Naive thymus-derived CD8-positive, alpha-beta T cell (primary cell): ENCODE measurements around the gene CNOT4. TPM values are rescaled to one million over a fixed set of nuclear protein-coding genes. Genes with fewer than 3 reads are reported as not detected.
A peak's percentile ranks its signal among the peaks of the same experiment; 100 is the strongest.
"Not testable (repeated sequence)": the region's sequence is repeated elsewhere in the genome, so short reads cannot be mapped to it uniquely, and the experiment has no call there.

Source experiments
- ATAC-seq, 2 donors: fragments of 150-1000 bp; cut with Tn5 transposase in 1 of 2; sonication (Bioruptor Pico), chemical (Tn5 transposase) in 1 of 2; 1 replicate in 1 of 2; 2 replicates in 1 of 2; pipeline ENCODE4 v1.10.0; 2021; ENCODE audit warnings: mild to moderate bottlenecking in 2 of 2, moderate library complexity in 2 of 2
- POLR2A ChIA-PET: fragments of 350-600 bp; sonication (Branson Sonifier 250); formaldehyde crosslinking; loops from one replicate; lab custom pipeline; 2021; ENCODE audit warnings: antibody characterized with exemption; lab: Charles Lee
- DNase-seq, 10 donors: peaks; one replicate each; pipeline versions ENCODE4 v3.0.0 to v3.0.0-alpha.2; 2020 to 2022
- H3K27ac Mint-ChIP-seq, 10 donors: one replicate each; pipeline ENCODE4 v1.8.0; 2020 to 2022; ENCODE audit warnings: mild to moderate bottlenecking in 10 of 10, mixed read lengths in 10 of 10, moderate library complexity in 4 of 10, inconsistent platforms in 1 of 10
- H3K27me3 Mint-ChIP-seq, 5 donors: one replicate each; pipeline ENCODE4 v1.8.0; 2021 to 2022; ENCODE audit warnings: mixed read lengths in 5 of 5
- H3K36me3 Mint-ChIP-seq, 3 donors: one replicate each; pipeline ENCODE4 v1.8.0; 2020 to 2022; ENCODE audit warnings: mixed read lengths in 3 of 3, mild to moderate bottlenecking in 2 of 3, inconsistent platforms in 1 of 3
- H3K4me1 Mint-ChIP-seq, 4 donors: one replicate each; pipeline ENCODE4 v1.8.0; 2021 to 2022; ENCODE audit warnings: mixed read lengths in 4 of 4
- H3K4me3 Mint-ChIP-seq, 10 donors: one replicate each; pipeline ENCODE4 v1.8.0; 2020 to 2022; ENCODE audit warnings: mild to moderate bottlenecking in 10 of 10, mixed read lengths in 10 of 10, moderate library complexity in 6 of 10, inconsistent platforms in 1 of 10
- H3K9me3 Mint-ChIP-seq, 9 donors: one replicate each; pipeline ENCODE4 v1.8.0; 2020 to 2022; ENCODE audit warnings: mixed read lengths in 9 of 9, mild to moderate bottlenecking in 3 of 9, inconsistent platforms in 1 of 9, moderate library complexity in 1 of 9
- polyA plus RNA-seq, 3 donors: library from polyadenylated mRNA; unstranded; fragments of 300-500 nt; fragmentation: Illumina TruSeq; gene quantifications; one replicate each; pipeline ENCODE4 v1.2.3, GENCODE V29; 2021
- total RNA-seq, 8 experiments: library from RNA in 2 of 8; stranded (reverse) in 2 of 8; gene quantifications; one replicate each; pipeline ENCODE4 v1.2.3 and lab custom pipeline; 2021 to 2026

The CNOT4 gene
- total and polyA plus RNA-seq, 5 experiments from 2014 or later = 11.9 to 42.2 (median 19.6) TPM

- no peak overlapping the region for H3K27ac Mint-ChIP-seq
- no peaks in the 10 kb centered on the region for H3K27me3 Mint-ChIP-seq
- peaks cover 0 to 16% (median 5%) of the 10 kb centered on the region in 4 donors for H3K4me1 Mint-ChIP-seq
- H3K36me3 Mint-ChIP-seq = peaks cover 16 to 31% (median 25%) of the 10 kb centered on the region in 3 donors
- H3K4me3 Mint-ChIP-seq = no peak overlapping the region
- DNase-seq = no peak
- POLR2A ChIA-PET = no interaction called here
- peaks cover 0 to 19% (median 0%) of the 10 kb centered on the region in 9 donors for H3K9me3 Mint-ChIP-seq
- ATAC-seq = no peak
Observed at GRCh38 chr7:135366843-135367508, 142.9 kb downstream of the CNOT4 start.

GRCh38 chr7:135365721-135366120 lies 144.2 kb downstream of the CNOT4 start:
- Mint-ChIP-seq H3K36me3 (peaks cover 16 to 33% (median 29%) of the 10 kb centered on the region in 3 donors), H3K27ac (peak overlapping the region in 1 of 10 donors; percentile 71)

GRCh38 chr7:135364206-135364605 lies 145.7 kb downstream of the CNOT4 start:
- no peak for ATAC-seq
- DNase-seq = no peak
- POLR2A ChIA-PET = no interaction called here
- Mint-ChIP-seq H3K4me1 (peaks cover 0 to 3% (median 0%) of the 10 kb centered on the region in 4 donors), H3K4me3 (no peak overlapping the region), H3K36me3 (peaks cover 16 to 31% (median 25%) of the 10 kb centered on the region in 3 donors), H3K9me3 (peaks cover 0 to 19% (median 0%) of the 10 kb centered on the region in 9 donors), H3K27me3 (no peaks in the 10 kb centered on the region), H3K27ac (no peak overlapping the region)

More at GRCh38 chr7:135365721-135366120, 144.2 kb downstream of the CNOT4 start:
- no peak for DNase-seq
- Mint-ChIP-seq H3K4me3 (no peak overlapping the region), H3K4me1 (peaks cover 0 to 10% (median 5%) of the 10 kb centered on the region in 4 donors), H3K27me3 (no peaks in the 10 kb centered on the region), H3K9me3 (peaks cover 0 to 19% (median 0%) of the 10 kb centered on the region in 9 donors)
- POLR2A ChIA-PET = no interaction called here
- ATAC-seq = no peak

- peaks cover 0 to 3% (median 0%) of the 10 kb centered on the region in 4 donors for H3K4me1 Mint-ChIP-seq
- peaks cover 16 to 31% (median 25%) of the 10 kb centered on the region in 3 donors for H3K36me3 Mint-ChIP-seq
- POLR2A ChIA-PET = no interaction called here
- DNase-seq (no peak), ATAC-seq (no peak)
- H3K27ac Mint-ChIP-seq = no peak overlapping the region
- no peaks in the 10 kb centered on the region for H3K27me3 Mint-ChIP-seq
- H3K4me3 Mint-ChIP-seq = no peak overlapping the region
- H3K9me3 Mint-ChIP-seq = peaks cover 0 to 19% (median 0%) of the 10 kb centered on the region in 9 donors
Observed at GRCh38 chr7:135362871-135363270, 147.0 kb downstream of the CNOT4 start.

GRCh38 chr7:135361788-135362187 lies 148.1 kb downstream of the CNOT4 start:
- Mint-ChIP-seq H3K27me3 (no peaks in the 10 kb centered on the region), H3K27ac (no peak overlapping the region), H3K4me3 (no peak overlapping the region), H3K9me3 (peaks cover 0 to 19% (median 0%) of the 10 kb centered on the region in 9 donors), H3K36me3 (peaks cover 16 to 31% (median 25%) of the 10 kb centered on the region in 3 donors), H3K4me1 (peaks cover 0 to 3% (median 0%) of the 10 kb centered on the region in 4 donors)
- no peak for ATAC-seq
- POLR2A ChIA-PET = interaction anchor here (0.5 kb wide), 1 partner anchor 473 kb away, joined by 10 read pairs; no protein-coding TSS in a partner anchor
- DNase-seq = no peak

- POLR2A ChIA-PET = no interaction called here
- no peak for DNase-seq
- Mint-ChIP-seq H3K4me3 (no peak overlapping the region), H3K27me3 (peaks cover 0 to 4% (median 0%) of the 10 kb centered on the region in 5 donors), H3K36me3 (peaks cover 16 to 29% (median 25%) of the 10 kb centered on the region in 3 donors), H3K4me1 (peaks cover 0 to 1% (median 0%) of the 10 kb centered on the region in 4 donors), H3K9me3 (peaks cover 0 to 19% (median 0%) of the 10 kb centered on the region in 9 donors), H3K27ac (peak overlapping the region in 1 of 10 donors; percentile 1)
- no peak for ATAC-seq
Observed at GRCh38 chr7:135359615-135360014, 150.3 kb downstream of the CNOT4 start.

GRCh38 chr7:135355377-135356048 lies 154.4 kb downstream of the CNOT4 start:
- Mint-ChIP-seq H3K36me3 (no peaks in the 10 kb centered on the region), H3K27ac (no peak overlapping the region), H3K4me1 (no peaks in the 10 kb centered on the region), H3K27me3 (peaks cover 0 to 4% (median 0%) of the 10 kb centered on the region in 5 donors), H3K9me3 (no peaks in the 10 kb centered on the region), H3K4me3 (no peak overlapping the region)
- POLR2A ChIA-PET = no interaction called here
- DNase-seq (no peak), ATAC-seq (no peak)

- DNase-seq = no peak
- no peaks in the 10 kb centered on the region for H3K4me1 Mint-ChIP-seq
- H3K9me3 Mint-ChIP-seq = no peaks in the 10 kb centered on the region
- H3K36me3 Mint-ChIP-seq = peaks cover 0 to 4% (median 4%) of the 10 kb centered on the region in 3 donors
- no peak overlapping the region for H3K4me3 Mint-ChIP-seq
- H3K27me3 Mint-ChIP-seq = peaks cover 0 to 4% (median 0%) of the 10 kb centered on the region in 5 donors
- ATAC-seq = no peak
- POLR2A ChIA-PET = no interaction called here
- no peak overlapping the region for H3K27ac Mint-ChIP-seq
Observed at GRCh38 chr7:135353832-135354231, 156.1 kb downstream of the CNOT4 start.

GRCh38 chr7:135352285-135352684 lies 157.6 kb downstream of the CNOT4 start:
- ATAC-seq (no peak), DNase-seq (no peak)
- Mint-ChIP-seq H3K36me3 (peaks cover 0 to 4% (median 4%) of the 10 kb centered on the region in 3 donors), H3K4me1 (no peaks in the 10 kb centered on the region), H3K27me3 (peaks cover 0 to 4% (median 0%) of the 10 kb centered on the region in 5 donors), H3K4me3 (no peak overlapping the region), H3K27ac (no peak overlapping the region), H3K9me3 (no peaks in the 10 kb centered on the region)
- POLR2A ChIA-PET = no interaction called here

GRCh38 chr7:135351070-135351469 lies 158.8 kb downstream of the CNOT4 start:
- H3K27ac Mint-ChIP-seq, POLR2A ChIA-PET, H3K27me3 Mint-ChIP-seq, DNase-seq, H3K9me3 Mint-ChIP-seq, H3K4me3 Mint-ChIP-seq, H3K4me1 Mint-ChIP-seq, ATAC-seq, H3K36me3 Mint-ChIP-seq: not testable (repeated sequence)

- Mint-ChIP-seq H3K4me1 (no peaks in the 10 kb centered on the region), H3K27ac (no peak overlapping the region), H3K9me3 (no peaks in the 10 kb centered on the region), H3K36me3 (peaks cover 0 to 4% (median 4%) of the 10 kb centered on the region in 3 donors), H3K27me3 (no peaks in the 10 kb centered on the region), H3K4me3 (peak overlapping the region in 1 of 10 donors; percentile 11)
- POLR2A ChIA-PET = no interaction called here
- ATAC-seq = no peak
- no peak for DNase-seq
Observed at GRCh38 chr7:135349746-135350145, 160.2 kb downstream of the CNOT4 start.

GRCh38 chr7:135348493-135348892 lies 161.4 kb downstream of the CNOT4 start:
- H3K9me3 Mint-ChIP-seq = no peaks in the 10 kb centered on the region
- DNase-seq = no peak
- H3K36me3 Mint-ChIP-seq = peaks cover 0 to 4% (median 4%) of the 10 kb centered on the region in 3 donors
- no peak overlapping the region for H3K4me3 Mint-ChIP-seq
- ATAC-seq = no peak
- POLR2A ChIA-PET = no interaction called here
- no peaks in the 10 kb centered on the region for H3K4me1 Mint-ChIP-seq
- H3K27ac Mint-ChIP-seq = no peak overlapping the region
- H3K27me3 Mint-ChIP-seq = no peaks in the 10 kb centered on the region

GRCh38 chr7:135343361-135343760 lies 166.5 kb downstream of the CNOT4 start:
- no peak overlapping the region for H3K4me3 Mint-ChIP-seq
- H3K27me3 Mint-ChIP-seq = peaks cover 0 to 1% (median 0%) of the 10 kb centered on the region in 5 donors
- POLR2A ChIA-PET = no interaction called here
- H3K9me3 Mint-ChIP-seq = no peaks in the 10 kb centered on the region
- ATAC-seq (no peak), DNase-seq (no peak)
- H3K36me3 Mint-ChIP-seq = no peaks in the 10 kb centered on the region
- H3K4me1 Mint-ChIP-seq = no peaks in the 10 kb centered on the region
- H3K27ac Mint-ChIP-seq = no peak overlapping the region
